ENCODE data around the gene CYP2S1.
"Not testable (repeated sequence)": the region's sequence is repeated elsewhere in the genome, so short reads cannot be mapped to it uniquely, and the experiment has no call there.

Gene CYP2S1

DNA sequence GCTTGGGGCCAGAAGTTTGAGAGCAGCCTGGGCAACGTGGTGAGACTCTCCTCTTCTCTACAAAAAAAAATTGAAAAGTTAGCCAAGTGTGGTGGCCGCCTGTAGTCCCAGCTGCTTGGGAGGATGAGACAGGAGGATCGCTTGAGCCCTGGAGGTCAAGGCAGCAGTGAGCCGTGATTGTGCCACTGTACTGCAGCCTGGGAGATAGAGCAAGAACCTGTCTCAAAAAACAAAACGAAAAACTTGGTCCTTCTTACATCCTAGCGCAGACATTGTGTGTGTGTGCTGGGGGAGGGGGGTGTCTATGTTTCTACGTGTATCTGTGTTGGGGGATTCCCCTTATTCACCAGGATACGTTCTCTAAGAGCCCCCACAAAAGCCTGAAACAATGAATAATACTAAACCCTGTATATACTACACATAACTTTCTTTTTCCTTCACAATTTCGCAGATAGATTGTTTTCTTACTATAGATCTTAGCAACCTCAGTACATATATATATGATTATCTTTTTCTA is 33.9 kb downstream of the CYP2S1 start:
- no peak for DNase-seq

DNA sequence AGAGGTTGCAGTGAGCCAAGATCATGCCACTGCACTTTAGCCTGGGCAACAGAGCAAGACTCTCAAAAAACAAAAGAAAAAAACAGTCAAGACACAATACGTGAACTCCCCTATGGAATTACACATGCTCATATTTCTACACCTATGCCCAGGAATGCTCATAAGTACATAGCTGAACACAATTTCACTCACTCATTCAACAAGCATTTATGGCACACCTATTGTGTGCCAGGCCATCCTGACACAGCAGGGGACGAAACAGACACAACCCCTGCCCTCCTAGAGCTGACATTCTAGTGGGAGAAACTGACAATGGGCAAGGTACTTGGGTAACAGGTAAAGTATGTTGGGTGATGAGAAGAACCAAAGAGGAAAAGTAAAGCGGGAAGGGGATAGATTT is 35.5 kb downstream of the CYP2S1 start:
- no peak for DNase-seq

DNA sequence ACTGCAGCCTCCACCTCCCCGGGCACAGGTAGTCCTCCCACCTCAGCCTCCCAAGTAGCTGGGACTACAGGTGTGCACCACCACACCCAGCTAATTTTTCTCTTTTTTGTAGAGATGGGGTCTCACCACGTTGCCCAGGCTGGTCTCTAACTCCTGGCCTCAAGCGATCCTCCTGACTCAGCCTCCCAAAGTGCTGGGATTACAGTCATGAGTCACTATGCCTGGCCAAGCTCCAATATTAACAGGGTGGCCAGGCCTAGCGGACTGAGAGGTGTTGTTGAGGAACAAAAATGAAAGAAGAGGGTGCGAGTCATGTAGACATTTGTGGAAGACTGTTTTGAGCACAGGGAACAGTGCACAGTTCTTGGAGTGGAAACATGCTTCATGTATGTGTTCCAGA is 36.3 kb downstream of the CYP2S1 start:
- not testable (repeated sequence) for DNase-seq

DNA sequence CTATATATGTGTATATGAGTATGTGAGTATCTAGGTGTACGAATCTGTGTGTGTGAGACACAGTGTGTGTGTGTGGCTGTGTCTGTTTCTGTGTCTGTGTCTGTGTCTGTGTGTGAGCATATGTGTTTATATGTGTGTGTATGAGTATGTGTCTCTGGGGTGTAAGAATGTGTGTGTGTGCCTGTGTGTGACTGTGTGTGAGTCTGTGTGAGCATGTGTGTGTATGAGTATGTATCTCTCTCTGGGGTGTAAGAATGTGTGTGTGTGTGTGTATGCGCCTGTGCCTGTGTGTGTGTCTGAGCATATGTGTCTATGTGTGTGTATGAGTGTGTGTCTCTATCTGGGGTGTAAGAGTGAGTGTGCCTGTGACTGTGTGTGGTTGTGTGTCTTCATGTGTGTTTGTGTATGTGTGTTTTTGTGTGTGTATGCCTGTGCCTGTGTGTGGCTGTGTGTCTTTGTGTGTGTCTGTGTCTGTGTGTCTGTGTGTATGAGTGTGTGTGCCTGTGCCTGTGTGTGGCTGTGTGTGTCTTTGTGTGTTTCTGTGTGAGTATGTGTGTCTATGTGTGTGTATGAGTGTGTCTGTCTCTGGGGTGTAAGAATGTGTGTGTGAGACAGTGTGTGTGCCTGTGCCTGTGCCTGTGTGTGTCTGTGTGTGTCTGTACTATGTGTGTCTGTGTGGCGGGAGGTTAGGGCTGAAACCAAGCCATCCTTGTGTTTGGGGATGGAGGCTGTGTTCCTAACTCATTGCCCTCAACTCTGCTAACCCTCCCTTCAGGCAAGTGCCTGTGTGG is 37.2 kb downstream of the CYP2S1 start:
- DNase-seq = no peak

DNA sequence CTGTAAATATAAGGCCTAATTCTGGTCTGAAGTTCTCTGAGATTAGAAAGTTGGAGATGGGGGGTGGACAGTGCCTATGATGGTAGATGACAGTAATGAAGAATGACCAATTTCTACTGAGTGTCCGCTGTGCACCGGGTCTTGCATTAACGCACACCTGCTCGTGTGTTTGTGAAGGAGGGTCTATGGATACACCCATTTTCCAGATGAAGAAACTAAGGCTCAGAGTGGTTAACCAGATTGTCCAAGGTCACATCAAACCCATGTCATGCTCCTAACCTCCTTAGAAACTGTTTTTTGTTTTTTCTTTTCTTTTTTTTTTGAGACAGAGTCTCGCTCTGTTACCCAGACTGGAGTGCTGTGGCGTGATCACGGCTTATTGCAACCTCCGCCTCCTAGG is 39.7 kb downstream of the CYP2S1 start:
- DNase-seq = no peak

DNA sequence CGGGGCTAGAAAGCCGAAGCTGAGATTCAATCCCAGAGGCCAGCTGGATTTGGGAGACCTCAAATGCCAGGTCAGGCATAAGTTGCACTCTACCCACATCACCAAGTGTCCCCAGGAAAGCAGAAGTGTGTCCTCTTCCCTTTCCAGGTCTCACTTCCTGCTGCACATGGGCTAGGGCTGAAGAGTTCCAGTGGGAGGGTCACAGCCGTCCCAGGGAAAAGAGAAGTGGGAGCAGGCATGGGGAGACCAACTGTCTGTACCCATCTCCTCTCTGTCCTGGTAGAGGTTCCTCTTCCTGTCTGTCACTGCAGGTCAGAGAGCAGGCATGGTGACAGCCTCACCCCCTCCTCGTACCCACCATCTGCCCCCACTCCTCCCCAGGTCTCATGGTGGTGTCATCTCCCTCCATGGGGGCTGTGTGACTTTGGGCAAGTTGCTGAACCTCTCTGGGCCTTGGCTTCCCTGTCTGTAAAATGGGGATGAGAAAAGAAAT is 40.8 kb downstream of the CYP2S1 start:
- no peak for DNase-seq

DNA sequence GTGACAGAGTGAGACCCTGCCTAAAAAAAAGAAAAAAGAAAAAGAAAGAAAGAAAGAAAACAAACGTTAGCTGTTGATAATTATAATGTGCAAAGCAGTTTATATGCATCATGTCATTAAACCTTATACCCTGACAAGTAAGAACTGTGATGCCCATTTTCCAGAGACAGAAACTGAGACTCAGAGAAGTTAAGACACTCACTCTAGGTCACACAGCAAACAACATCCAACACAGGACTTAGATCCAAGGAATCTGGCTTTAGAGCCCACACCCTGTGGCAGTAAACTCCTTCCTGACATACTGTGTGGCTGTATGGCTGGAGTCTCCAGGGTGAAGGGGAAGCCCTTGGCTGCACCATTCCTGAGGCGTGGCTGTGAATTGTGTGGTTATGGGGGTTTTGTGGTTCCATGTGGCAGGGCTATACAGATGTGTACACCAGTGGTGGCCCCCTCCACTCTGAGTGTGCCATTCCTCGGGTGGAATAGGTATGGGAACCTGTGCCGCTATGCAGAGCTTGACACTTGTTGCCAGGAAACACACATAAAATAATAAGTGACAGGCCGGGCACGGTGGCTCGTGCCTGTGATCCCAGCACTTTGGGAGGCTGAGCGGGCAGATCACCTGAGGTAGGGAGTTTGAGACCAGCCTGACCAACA is 41.6 kb downstream of the CYP2S1 start:
- no peak for DNase-seq

DNA sequence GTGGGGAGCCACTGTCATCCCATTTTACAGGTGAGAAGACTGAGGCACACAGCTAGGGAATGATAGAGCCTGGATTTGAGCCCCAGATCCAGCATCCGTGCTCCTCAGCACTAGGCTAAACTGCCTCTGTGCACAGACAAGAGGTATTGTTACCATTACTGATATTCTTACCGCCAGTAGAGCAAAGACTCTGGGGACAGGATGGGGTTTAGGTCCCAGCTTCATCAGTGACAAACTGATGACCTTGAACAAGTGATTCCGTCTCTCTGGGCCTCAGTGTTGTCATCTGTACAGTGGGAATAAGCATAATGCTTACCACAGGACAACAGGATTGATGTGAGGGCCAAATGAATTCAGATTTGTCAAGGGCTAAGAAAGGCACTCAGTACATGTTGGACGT is 42.5 kb downstream of the CYP2S1 start:
- DNase-seq = no peak

DNA sequence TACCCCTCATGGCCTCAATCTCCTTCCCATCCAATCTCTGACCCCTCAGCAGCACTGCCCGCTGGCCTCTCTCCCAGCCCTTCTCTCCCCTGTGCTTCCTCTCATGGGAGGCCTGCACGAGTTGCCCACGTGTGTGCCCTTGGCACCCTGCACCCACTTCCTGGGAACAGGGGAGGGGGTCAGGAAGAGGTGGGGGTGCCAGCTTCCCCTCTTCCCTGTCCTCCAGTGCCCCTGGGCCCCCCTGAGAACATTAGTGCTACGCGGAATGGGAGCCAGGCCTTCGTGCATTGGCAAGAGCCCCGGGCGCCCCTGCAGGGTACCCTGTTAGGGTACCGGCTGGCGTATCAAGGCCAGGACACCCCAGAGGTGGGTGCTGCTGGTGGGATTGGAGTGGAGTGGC is 45.2 kb downstream of the CYP2S1 start:
- no peak for DNase-seq

DNA sequence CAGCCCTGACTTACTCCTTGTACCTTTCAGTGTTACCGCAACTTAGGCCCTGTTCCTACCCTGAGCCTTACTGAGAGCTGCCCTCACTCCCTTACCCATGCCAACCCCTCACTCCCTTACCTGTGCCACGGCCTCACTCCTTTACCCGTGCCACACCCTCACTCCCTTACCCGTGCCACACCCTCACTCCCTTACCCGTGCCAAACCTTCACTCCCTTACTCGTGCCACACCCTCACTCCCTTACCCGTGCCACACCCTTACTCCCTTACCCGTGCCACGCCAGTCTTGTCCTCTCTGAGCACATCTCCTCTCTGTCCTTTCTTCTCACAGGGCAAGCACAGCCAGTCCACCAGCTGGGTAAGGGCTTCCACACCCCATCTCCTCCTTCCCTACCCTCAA is 46.3 kb downstream of the CYP2S1 start:
- DNase-seq = no peak

DNA sequence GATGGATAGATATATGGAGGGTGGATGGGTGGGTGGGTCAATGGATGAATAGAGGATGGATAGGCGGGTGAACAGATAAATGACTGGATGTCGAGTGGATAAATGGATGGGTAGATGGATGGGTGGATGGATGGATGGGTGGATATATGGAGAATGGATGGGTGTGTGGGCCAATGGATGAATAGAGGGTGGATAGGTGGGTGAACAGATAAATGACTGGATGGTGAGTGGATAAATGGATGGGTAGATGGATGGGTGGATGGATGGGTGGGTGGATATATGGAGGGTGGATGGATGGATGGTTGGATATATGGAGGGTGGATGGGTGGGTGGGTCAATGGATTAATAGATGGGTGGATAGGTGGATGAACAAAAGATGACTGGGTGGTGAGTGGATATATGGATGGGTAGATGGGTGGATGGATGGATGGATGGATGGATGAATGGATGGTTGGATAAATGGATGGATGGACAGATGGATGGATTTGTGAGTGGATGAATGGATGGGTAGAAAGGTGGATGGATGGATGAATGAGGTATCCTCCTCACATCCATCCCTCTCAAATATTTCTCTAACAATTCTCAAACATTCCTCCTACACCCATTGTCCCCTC is 47.0 kb downstream of the CYP2S1 start:
- DNase-seq = no peak

DNA sequence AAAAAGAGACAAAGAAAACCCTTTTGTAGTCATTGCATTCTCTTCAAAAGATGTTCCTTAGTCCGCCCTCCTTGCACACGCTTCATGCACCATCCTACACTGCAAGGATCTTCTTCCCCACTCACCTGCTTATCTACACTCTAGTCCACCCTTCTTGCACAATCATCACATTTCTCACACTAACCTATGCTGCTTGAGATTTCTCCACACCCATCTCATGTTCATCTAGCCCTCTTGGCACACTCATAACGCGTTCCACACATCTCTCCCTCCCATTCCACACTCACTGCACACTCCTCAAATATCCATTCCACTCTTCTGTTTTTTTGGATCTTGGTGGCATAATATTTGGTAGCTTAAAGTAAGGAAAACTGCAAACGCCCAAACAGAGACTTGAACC is 48.8 kb downstream of the CYP2S1 start:
- DNase-seq = no peak

DNA sequence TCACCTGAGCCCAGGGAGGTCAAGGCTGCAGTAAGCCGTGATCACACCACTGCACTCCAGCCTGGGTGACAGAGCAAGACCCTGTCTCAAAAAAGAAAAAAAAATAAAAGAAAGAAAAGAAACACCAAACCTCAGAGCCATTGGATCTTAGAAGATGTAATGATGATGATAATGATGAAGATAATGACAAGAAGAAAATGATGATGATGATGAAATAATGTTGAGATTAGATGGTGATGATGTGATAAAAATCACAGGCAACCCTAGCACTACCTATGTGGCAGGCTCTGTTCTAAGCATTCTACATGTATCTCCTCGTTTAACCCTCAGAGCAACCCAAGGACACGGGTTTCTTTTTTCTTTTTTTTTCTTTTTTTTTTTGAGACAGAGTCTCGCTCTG is 51.1 kb downstream of the CYP2S1 start:
- no peak for DNase-seq

DNA sequence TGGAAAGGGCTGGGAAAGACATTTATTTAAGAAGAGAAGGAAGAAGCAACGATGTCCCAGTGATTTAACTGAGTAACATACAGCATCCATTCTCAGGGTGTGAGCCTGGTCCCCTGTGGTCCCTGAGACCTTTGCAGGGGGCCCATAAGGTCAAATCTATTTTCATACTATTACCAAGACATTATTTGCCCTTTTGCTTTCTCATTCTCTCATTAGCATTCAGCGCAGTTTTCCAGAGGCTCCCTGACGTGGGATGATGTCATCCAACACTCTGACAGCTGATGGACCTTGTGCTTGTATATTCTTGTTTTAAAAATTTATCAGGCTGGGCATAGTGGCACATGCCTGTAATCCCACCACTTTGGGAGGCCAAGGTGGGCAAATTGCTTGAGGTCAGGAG is 52.8 kb downstream of the CYP2S1 start:
- DNase-seq = no peak

DNA sequence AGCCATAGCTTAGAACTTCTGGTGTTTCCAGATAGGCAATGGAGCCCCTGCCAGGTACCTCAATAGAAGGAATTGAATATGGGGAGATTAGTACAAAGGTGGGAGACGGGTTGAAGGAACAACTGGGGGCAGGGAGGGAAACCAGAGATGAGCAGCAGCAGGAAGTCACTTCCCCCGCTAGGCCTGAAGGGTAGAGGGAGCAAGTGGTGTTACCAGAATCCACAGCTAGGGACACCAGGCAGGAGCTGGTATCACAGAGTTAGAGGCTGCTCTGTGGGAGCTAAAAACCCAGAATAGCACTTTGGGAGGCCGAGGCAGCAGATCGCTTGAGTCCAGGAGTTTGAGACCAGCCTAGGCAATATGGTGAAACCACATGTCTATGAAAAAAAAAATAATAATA is 55.9 kb downstream of the CYP2S1 start:
- no peak for DNase-seq

DNA sequence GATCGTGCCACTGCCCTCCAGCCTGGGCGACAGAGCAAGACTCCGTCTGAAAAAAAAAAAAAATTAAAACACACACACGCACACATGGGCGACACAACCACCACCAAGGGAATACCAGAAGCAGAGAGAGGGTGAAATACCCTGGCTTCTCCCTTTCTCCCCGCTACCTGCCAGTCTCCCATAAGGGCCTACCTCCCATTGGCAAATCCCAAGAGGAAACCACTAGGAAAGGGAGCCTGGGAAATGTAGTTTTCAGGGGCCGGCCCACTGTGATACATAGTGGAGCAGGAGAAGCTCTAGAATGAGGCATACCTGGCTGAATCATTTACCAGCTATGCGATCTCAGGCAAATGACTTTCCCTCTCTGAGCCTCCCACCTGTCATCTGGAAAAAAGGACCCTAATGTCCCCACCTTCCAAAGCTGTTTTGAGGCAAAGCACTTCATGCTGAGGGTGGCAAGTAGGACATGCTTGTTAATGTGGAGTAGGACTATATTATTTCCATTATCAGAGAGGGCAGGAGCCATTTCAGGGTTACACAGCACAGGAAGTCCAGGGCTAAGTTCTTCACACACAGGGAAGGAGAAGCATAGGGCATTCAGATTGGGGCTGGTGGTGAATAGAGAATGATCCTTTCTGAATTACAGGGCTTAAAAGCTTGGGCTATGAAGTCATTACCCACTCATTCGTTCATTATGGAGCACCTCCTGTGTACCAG is 56.8 kb downstream of the CYP2S1 start:
- DNase-seq = no peak

DNA sequence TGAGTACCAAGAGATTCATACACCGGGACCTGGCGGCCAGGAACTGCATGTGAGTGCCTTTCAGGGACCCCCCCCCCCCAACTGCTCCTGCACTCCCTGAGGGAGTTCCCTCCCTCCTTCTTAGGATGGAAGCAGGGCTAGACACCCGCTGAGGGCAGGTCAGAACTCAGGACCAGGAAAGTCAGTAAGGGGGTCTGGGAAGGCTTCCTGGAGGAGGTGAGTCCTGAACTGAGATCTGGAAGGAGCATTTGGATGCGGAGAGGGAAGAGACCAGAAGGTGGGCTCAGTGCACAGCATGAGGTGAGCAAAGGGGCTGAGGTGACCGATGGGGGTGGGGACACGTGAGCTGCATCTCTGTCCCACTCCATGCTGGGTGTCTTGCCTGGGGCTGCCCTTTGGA is 60.6 kb downstream of the CYP2S1 start:
- DNase-seq = no peak

DNA sequence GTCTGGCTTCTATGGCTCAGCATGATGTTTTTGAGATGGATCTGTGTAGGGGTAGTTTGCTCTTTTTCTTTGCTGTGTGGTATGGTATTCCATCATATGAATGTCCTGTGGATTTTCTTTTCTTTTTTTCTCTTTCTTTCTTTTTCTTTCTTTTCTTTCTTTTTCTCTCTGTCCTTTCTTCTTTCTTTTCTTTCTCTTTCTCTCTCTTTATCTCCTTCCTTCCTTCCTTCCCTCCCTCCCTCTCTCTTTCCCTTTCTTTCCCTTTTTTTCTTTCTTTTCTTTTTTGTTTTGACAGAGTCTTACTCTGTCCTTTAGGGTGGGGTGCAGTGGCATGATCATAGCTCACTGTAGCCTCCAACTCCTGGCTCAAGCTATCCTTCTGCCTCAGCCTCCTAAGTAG is 62.2 kb downstream of the CYP2S1 start:
- DNase-seq = no peak

Data from stimulated activated naive CD4-positive, alpha-beta T cell (primary cell).